Panc1 (cell line): ENCODE data around the gene PTRH1.

Experiments
- POLR2AphosphoS5 ChIP-seq: IDR thresholded peaks from 2 replicates; pipeline ENCODE4 v1.6.1; 2012; ENCODE audit warnings: mild to moderate bottlenecking, low read depth, low read length, moderate library complexity
- REST ChIP-seq, 2 experiments: IDR thresholded peaks; 2 replicates each; pipeline ENCODE4 v1.6.1; 2011 to 2012; ENCODE audit warnings: low read depth in 2 of 2, control low read depth in 1 of 2, low read length in 1 of 2, mild to moderate bottlenecking in 1 of 2, moderate library complexity in 1 of 2; ENCODE audit not compliant: insufficient read depth in 1 of 2
- SIN3A ChIP-seq: IDR thresholded peaks from 2 replicates; pipeline ENCODE4 v1.6.1; 2012; ENCODE audit warnings: low read depth, mild to moderate bottlenecking, low read length, moderate library complexity, borderline replicate concordance; ENCODE audit not compliant: insufficient read depth
- TCF7L2 ChIP-seq: IDR thresholded peaks from 2 replicates; pipeline ENCODE4 v1.6.1; 2011; ENCODE audit warnings: mild to moderate bottlenecking, low read depth, low read length, inconsistent platforms
- TF ChIP-seq, protein P1 (sequence below): fragments of 450-650 bp; IDR thresholded peaks from 2 replicates; pipeline ENCODE4 v1.5.1; 2017; ENCODE audit warnings: mild to moderate bottlenecking

- TF ChIP-seq POLR2AphosphoS5: no peak
- TF ChIP-seq, protein P1, sequence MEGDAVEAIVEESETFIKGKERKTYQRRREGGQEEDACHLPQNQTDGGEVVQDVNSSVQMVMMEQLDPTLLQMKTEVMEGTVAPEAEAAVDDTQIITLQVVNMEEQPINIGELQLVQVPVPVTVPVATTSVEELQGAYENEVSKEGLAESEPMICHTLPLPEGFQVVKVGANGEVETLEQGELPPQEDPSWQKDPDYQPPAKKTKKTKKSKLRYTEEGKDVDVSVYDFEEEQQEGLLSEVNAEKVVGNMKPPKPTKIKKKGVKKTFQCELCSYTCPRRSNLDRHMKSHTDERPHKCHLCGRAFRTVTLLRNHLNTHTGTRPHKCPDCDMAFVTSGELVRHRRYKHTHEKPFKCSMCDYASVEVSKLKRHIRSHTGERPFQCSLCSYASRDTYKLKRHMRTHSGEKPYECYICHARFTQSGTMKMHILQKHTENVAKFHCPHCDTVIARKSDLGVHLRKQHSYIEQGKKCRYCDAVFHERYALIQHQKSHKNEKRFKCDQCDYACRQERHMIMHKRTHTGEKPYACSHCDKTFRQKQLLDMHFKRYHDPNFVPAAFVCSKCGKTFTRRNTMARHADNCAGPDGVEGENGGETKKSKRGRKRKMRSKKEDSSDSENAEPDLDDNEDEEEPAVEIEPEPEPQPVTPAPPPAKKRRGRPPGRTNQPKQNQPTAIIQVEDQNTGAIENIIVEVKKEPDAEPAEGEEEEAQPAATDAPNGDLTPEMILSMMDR: no peak
- TF ChIP-seq REST (IDR thresholded peaks at IDR 0.05; ENCODE audit: insufficient read depth in 1 of 2, low read depth in 2 of 2, low read length in 1 of 2): no peak
- no peak for TF ChIP-seq TCF7L2
- no peak for TF ChIP-seq SIN3A
Observed at GRCh38 chr9:127716412-127716811, 949 bp upstream of the PTRH1 start.
